GM23338 (cell line): ENCODE data around the gene FEZF1. TPM values are rescaled to one million over a fixed set of nuclear protein-coding genes. Genes with fewer than 3 reads are reported as not detected.

ENCODE experiments used
- ATAC-seq: fragments of 200-7000 bp; cut with Tn5 transposase; 3 replicates; pipeline ENCODE4 v1.9.1; 2020
- DNase-seq: peaks from one replicate; pipeline ENCODE4 v3.0.0-alpha.2; 2015; ENCODE audit warnings: low spot score
- H2AFZ ChIP-seq: fragments of 200-600 bp; sonication (generic); 2 replicates; pipeline ENCODE4 v1.8.0; 2016; ENCODE audit warnings: antibody characterized with exemption, mild to moderate bottlenecking, moderate library complexity
- H3F3A ChIP-seq: fragments of 200-600 bp; sonication (generic); replicated peaks from 2 replicates; pipeline ENCODE4 v1.8.0; 2017; ENCODE audit warnings: antibody characterized with exemption, mixed run types, low read depth
- H3K27ac ChIP-seq: fragments of 200-600 bp; sonication (generic); 2 replicates; pipeline ENCODE4 v1.6.1; 2016; ENCODE audit warnings: low read depth
- H3K27me3 ChIP-seq: fragments of 200-600 bp; sonication (generic); 2 replicates; pipeline ENCODE4 v1.8.0; 2016; ENCODE audit warnings: mild to moderate bottlenecking, mixed run types, moderate library complexity; ENCODE audit not compliant: insufficient read depth
- H3K36me3 ChIP-seq: fragments of 200-600 bp; sonication (generic); 2 replicates; pipeline ENCODE4 v1.8.0; 2016; ENCODE audit warnings: mild to moderate bottlenecking; ENCODE audit not compliant: insufficient read depth
- H3K4me1 ChIP-seq: fragments of 200-600 bp; sonication (generic); 2 replicates; pipeline ENCODE4 v1.8.0; 2016; ENCODE audit warnings: mild to moderate bottlenecking, moderate library complexity; ENCODE audit not compliant: insufficient read depth
- H3K4me2 ChIP-seq: fragments of 200-600 bp; sonication (generic); 2 replicates; pipeline ENCODE4 v1.7.1; 2017; ENCODE audit warnings: mixed run types
- H3K4me3 ChIP-seq: fragments of 200-600 bp; sonication (generic); 2 replicates; pipeline ENCODE4 v1.6.1; 2016; ENCODE audit warnings: mixed run types
- H3K79me2 ChIP-seq: fragments of 200-600 bp; sonication (generic); replicated peaks from 2 replicates; pipeline ENCODE4 v1.8.0; 2017; ENCODE audit warnings: mild to moderate bottlenecking; ENCODE audit not compliant: insufficient read depth
- H3K9me2 ChIP-seq: fragments of 200-600 bp; sonication (generic); 2 replicates; pipeline ENCODE4 v1.8.0; 2017; ENCODE audit not compliant: insufficient read depth
- H4K20me1 ChIP-seq: fragments of 200-600 bp; sonication (generic); replicated peaks from 2 replicates; pipeline ENCODE4 v1.8.0; 2017; ENCODE audit warnings: mild to moderate bottlenecking; ENCODE audit not compliant: insufficient read depth
- H3K27ac Mint-ChIP-seq: 2 replicates; pipeline ENCODE4 v1.8.0; 2020; ENCODE audit warnings: inconsistent platforms, mild to moderate bottlenecking, moderate library complexity, mixed read lengths
- H3K27me3 Mint-ChIP-seq: 3 replicates; pipeline ENCODE4 v1.8.0; 2022; ENCODE audit warnings: low read depth, mild to moderate bottlenecking, moderate library complexity, mixed read lengths, inconsistent platforms; ENCODE audit not compliant: insufficient read depth, poor library complexity
- H3K36me3 Mint-ChIP-seq: 3 replicates; pipeline ENCODE4 v1.8.0; 2021; ENCODE audit warnings: low read depth, mild to moderate bottlenecking, inconsistent platforms, moderate library complexity, mixed read lengths
- H3K4me1 Mint-ChIP-seq: 3 replicates; pipeline ENCODE4 v1.8.0; 2020; ENCODE audit warnings: mild to moderate bottlenecking, inconsistent platforms, mixed read lengths
- H3K4me3 Mint-ChIP-seq: 3 replicates; pipeline ENCODE4 v1.8.0; 2021; ENCODE audit warnings: moderate library complexity, mild to moderate bottlenecking, inconsistent platforms, mixed read lengths
- H3K9me3 Mint-ChIP-seq: 3 replicates; pipeline ENCODE4 v1.8.0; 2020; ENCODE audit warnings: moderate library complexity, mild to moderate bottlenecking, inconsistent platforms, mixed read lengths
- CREB1 ChIP-seq: fragments of 250-450 bp; sonication (Bioruptor Pico); IDR thresholded peaks from 2 replicates; pipeline ENCODE4 v1.5.0; 2020; ENCODE audit warnings: low read depth, mild to moderate bottlenecking, moderate library complexity
- CTCF ChIP-seq, 2 experiments: fragments of 200-600 bp in 1 of 2; sonication (generic) in 1 of 2; conservative IDR thresholded peaks; 2 replicates each; pipeline versions ENCODE4 v1.5.1 to v1.6.1; 2016 to 2017; ENCODE audit warnings: antibody characterized with exemption in 2 of 2, low read depth in 2 of 2, mild to moderate bottlenecking in 2 of 2, moderate library complexity in 1 of 2
- EZH2 ChIP-seq: fragments of 200-600 bp; sonication (generic); IDR thresholded peaks from one replicate; pipeline ENCODE4 v1.8.0; 2017; ENCODE audit warnings: antibody characterized with exemption, mild to moderate bottlenecking, low read depth; ENCODE audit not compliant: unreplicated experiment
- EZH2phosphoT487 ChIP-seq: fragments of 200-600 bp; sonication (generic); IDR thresholded peaks from one replicate; pipeline ENCODE4 v1.8.1; 2018; ENCODE audit warnings: antibody characterized with exemption; ENCODE audit not compliant: unreplicated experiment
- NANOG ChIP-seq: IDR thresholded peaks from 2 replicates; pipeline ENCODE4 v1.6.1; 2016; ENCODE audit warnings: antibody characterized with exemption, borderline replicate concordance
- POLR2AphosphoS5 ChIP-seq: IDR thresholded peaks from 2 replicates; pipeline ENCODE4 v1.6.1; 2016; ENCODE audit warnings: antibody characterized with exemption, low read depth
- REST ChIP-seq: IDR thresholded peaks from one replicate; pipeline ENCODE4 v1.6.1; 2018; ENCODE audit warnings: antibody characterized with exemption; ENCODE audit not compliant: unreplicated experiment
- ZNF331 ChIP-seq: fragments of 250-450 bp; sonication (Bioruptor Pico); IDR thresholded peaks from 2 replicates; pipeline ENCODE4 v1.5.0; 2020; ENCODE audit warnings: low read depth, mild to moderate bottlenecking, moderate library complexity
- ZNF462 ChIP-seq: fragments of 250-450 bp; sonication (Bioruptor Pico); IDR thresholded peaks from 2 replicates; pipeline ENCODE4 v1.5.0; 2020; ENCODE audit warnings: mild to moderate bottlenecking, moderate library complexity
- polyA plus RNA-seq: library from polyadenylated mRNA; unstranded; fragments of >200 nt; fragmentation: Nextera tagmentation; extraction: Ambion mirVana; gene quantifications from 2 replicates; pipeline ENCODE4 v1.2.1, GENCODE V29; 2016
- total RNA-seq: library from RNA; depleted of rRNA; stranded (reverse); fragments of >200 nt; shearing (Covaris generic); gene quantifications from 2 replicates; pipeline ENCODE4 v1.2.3, GENCODE V29; 2014

The FEZF1 gene
- total and polyA plus RNA-seq, 2 experiments from 2014 or later: 1.0 to 2.3 TPM

GRCh38 chr7:122268101-122268500, 36.4 kb downstream of the FEZF1 start (continued):
- TF ChIP-seq ZNF462 (CRISPR knock-in tag): no peak

GRCh38 chr7:122262246-122262645, 42.3 kb downstream of the FEZF1 start:
- H3K36me3 Mint-ChIP-seq: no peaks in the 10 kb centered on the region
- Histone ChIP-seq H3K27ac (no peak overlapping the region), H3F3A (no peaks in the 10 kb centered on the region), H4K20me1 (no peaks in the 10 kb centered on the region), H3K9me2 (no peaks in the 10 kb centered on the region), H3K27me3 (no peaks in the 10 kb centered on the region), H3K4me2 (no peak overlapping the region), H3K4me1 (peaks cover 28% of the 10 kb centered on the region), H3K79me2 (no peaks in the 10 kb centered on the region), H3K36me3 (no peaks in the 10 kb centered on the region), H2AFZ (peak overlapping the region; percentile 39; the same call in 1 of the 2 replicates), H3K4me3 (no peak overlapping the region)
- H3K27me3 Mint-ChIP-seq: peaks cover 7% of the 10 kb centered on the region
- no peak overlapping the region for H3K4me3 Mint-ChIP-seq
- H3K27ac Mint-ChIP-seq: no peak overlapping the region
- DNase-seq: no peak
- ATAC-seq: peak; percentile 75
- peaks cover 24% of the 10 kb centered on the region for H3K4me1 Mint-ChIP-seq
- no peaks in the 10 kb centered on the region for H3K9me3 Mint-ChIP-seq
- TF ChIP-seq CTCF (conservative IDR thresholded peaks at IDR 0.05; ENCODE audit: low read depth in 2 of 2): no peak
- no peak for TF ChIP-seq CREB1 (CRISPR knock-in tag)
- TF ChIP-seq NANOG: no peak
- TF ChIP-seq ZNF331: no peak
- TF ChIP-seq EZH2: no peak
- TF ChIP-seq REST: no peak
- TF ChIP-seq EZH2phosphoT487: no peak
- no peak for TF ChIP-seq POLR2AphosphoS5
